ENCODE measurements around the gene PCDH7. TPM values are rescaled to one million over a fixed set of nuclear protein-coding genes. Genes with fewer than 3 reads are reported as not detected.
A peak's percentile ranks its signal among the peaks of the same experiment; 100 is the strongest.

PCDH7 gene, protein sequence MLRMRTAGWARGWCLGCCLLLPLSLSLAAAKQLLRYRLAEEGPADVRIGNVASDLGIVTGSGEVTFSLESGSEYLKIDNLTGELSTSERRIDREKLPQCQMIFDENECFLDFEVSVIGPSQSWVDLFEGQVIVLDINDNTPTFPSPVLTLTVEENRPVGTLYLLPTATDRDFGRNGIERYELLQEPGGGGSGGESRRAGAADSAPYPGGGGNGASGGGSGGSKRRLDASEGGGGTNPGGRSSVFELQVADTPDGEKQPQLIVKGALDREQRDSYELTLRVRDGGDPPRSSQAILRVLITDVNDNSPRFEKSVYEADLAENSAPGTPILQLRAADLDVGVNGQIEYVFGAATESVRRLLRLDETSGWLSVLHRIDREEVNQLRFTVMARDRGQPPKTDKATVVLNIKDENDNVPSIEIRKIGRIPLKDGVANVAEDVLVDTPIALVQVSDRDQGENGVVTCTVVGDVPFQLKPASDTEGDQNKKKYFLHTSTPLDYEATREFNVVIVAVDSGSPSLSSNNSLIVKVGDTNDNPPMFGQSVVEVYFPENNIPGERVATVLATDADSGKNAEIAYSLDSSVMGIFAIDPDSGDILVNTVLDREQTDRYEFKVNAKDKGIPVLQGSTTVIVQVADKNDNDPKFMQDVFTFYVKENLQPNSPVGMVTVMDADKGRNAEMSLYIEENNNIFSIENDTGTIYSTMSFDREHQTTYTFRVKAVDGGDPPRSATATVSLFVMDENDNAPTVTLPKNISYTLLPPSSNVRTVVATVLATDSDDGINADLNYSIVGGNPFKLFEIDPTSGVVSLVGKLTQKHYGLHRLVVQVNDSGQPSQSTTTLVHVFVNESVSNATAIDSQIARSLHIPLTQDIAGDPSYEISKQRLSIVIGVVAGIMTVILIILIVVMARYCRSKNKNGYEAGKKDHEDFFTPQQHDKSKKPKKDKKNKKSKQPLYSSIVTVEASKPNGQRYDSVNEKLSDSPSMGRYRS (N-terminal part only)
- polyA plus RNA-seq (2012; ENCODE audit: missing spikeins): not detected

- TF ChIP-seq POLR2A (IDR thresholded peaks at IDR 0.05; ENCODE audit: low read depth, low read length): no peak
- TF ChIP-seq POLR2AphosphoS5 (IDR thresholded peaks at IDR 0.05; ENCODE audit: low read depth, low read length): no peak
- TF ChIP-seq TAF1 (IDR thresholded peaks at IDR 0.05; ENCODE audit: borderline replicate concordance, low read depth, low read length): no peak
- DNase-seq (ENCODE audit: insufficient read length) (peak; percentile 3), FAIRE-seq (no peak)
Observed at GRCh38 chr4:30720021-30720660, at the start of gene PCDH7. TSS of gene PCDH7 (plus strand) at chr4:30720369. CDS start at chr4:30721423, 1,054 bp downstream.

DNA sequence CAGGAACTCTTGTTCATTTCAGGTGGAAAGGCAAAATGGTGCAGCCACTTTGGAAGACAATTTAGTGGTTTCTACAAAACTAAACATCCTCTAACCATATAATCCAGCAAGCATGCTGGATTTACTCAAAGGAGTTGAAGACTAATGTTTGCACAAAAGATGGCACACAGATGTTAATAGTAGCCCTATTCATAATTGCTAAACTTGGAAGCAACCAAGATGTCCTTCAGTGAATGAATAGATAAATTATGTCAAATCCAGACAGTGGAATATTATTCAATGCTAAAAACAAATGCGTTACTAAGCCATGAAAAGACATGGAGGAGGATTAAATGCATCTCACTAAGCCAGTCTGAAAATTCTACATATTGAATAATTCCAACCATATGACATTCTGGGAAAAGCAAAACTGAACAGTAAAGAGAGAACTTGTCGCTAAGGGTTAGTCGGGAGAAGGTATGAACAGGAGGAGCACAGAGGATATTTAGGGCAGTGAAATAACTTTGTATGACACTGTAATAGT is 48.2 kb upstream of the PCDH7 start:
- DNase-seq (ENCODE audit: insufficient read length) (no peak), FAIRE-seq (no peak)
- TF ChIP-seq TAF1 (IDR thresholded peaks at IDR 0.05; ENCODE audit: borderline replicate concordance, low read depth, low read length) (no peak), POLR2AphosphoS5 (IDR thresholded peaks at IDR 0.05; ENCODE audit: low read depth, low read length) (no peak), POLR2A (IDR thresholded peaks at IDR 0.05; ENCODE audit: low read depth, low read length) (no peak)

DNA sequence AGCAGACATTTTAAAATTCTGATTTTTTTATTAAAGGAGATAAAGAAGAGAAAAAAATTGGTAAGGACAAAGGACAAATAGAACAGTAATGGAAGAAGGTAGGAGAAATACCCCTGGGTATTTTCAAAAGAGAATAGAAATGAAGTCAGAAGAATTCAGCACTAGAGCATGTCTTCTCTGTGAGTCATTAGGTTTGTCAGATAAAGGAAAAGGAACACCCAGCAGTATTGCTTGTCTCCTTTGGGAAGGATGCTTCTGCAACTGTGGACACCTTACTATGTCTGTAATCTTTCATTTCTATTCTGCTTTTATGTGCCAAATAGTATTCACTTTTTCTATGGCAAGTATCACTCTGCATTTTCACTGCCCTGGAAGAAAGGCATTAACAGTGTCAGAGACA is 24.0 kb upstream of the PCDH7 start:
- TF ChIP-seq POLR2AphosphoS5 (IDR thresholded peaks at IDR 0.05; ENCODE audit: low read depth, low read length) (no peak), POLR2A (IDR thresholded peaks at IDR 0.05; ENCODE audit: low read depth, low read length) (no peak), TAF1 (IDR thresholded peaks at IDR 0.05; ENCODE audit: borderline replicate concordance, low read depth, low read length) (no peak)
- no peak for FAIRE-seq
- no peak for DNase-seq (ENCODE audit: insufficient read length)

DNA sequence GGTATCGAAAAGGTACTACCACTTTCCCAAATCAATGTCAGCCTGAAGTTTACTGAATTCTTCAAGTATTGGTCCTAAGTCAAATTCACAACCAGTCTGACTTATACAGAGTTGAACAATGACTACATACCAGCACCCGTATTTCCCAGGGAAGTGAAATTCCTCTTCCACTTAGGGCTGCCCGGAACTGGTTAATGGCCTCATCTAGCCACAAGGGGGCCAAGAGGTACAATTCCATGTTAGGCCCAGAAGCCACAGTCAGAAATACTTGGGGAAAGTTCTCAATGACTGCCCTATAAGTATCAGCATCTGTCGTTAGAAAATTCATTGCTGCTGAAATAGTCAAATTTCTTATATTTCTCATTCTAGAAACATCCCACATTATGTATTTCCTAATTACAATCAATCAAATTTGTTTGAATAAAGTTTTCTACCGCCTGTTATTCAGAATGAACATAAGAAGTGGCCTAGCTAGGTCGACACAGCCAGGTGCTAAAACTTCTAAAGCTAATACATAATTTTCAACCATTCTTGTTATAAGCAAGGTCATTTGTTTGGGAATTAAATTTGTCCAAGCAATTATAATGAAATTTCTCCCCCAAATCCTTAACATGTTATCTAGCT is 5.6 kb upstream of the PCDH7 start:
- DNase-seq (ENCODE audit: insufficient read length) (no peak), FAIRE-seq (no peak)
- TF ChIP-seq POLR2A (IDR thresholded peaks at IDR 0.05; ENCODE audit: low read depth, low read length) (no peak), TAF1 (IDR thresholded peaks at IDR 0.05; ENCODE audit: borderline replicate concordance, low read depth, low read length) (no peak), POLR2AphosphoS5 (IDR thresholded peaks at IDR 0.05; ENCODE audit: low read depth, low read length) (no peak)

DNA sequence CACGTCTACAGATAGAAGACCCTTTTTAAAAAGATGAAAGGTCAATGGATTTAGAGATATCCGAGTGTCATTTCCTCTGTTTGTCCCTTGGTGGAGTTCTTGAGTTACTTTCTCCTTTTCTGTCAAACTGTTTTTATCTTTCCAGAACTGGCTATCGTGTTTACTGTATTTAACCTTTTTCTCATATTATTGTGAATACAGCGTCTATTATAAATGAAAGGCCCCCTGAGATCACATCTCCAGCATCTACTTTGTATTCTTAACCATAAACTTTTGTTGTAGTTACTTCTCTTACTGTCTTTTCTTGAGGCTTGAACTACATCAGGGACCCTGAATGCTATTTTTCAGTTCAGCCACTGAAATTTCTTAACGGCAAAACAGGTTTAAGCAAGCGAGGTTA is 4.0 kb upstream of the PCDH7 start:
- DNase-seq (ENCODE audit: insufficient read length) (no peak), FAIRE-seq (peak; percentile 14)
- TF ChIP-seq TAF1 (IDR thresholded peaks at IDR 0.05; ENCODE audit: borderline replicate concordance, low read depth, low read length) (no peak), POLR2AphosphoS5 (IDR thresholded peaks at IDR 0.05; ENCODE audit: low read depth, low read length) (no peak), POLR2A (IDR thresholded peaks at IDR 0.05; ENCODE audit: low read depth, low read length) (no peak)

- FAIRE-seq: no peak
- DNase-seq (ENCODE audit: insufficient read length): no peak
- TF ChIP-seq POLR2AphosphoS5 (IDR thresholded peaks at IDR 0.05; ENCODE audit: low read depth, low read length): no peak
- TF ChIP-seq TAF1 (IDR thresholded peaks at IDR 0.05; ENCODE audit: borderline replicate concordance, low read depth, low read length): no peak
Observed at GRCh38 chr4:30716681-30717207, 3.4 kb upstream of the PCDH7 start.

DNA sequence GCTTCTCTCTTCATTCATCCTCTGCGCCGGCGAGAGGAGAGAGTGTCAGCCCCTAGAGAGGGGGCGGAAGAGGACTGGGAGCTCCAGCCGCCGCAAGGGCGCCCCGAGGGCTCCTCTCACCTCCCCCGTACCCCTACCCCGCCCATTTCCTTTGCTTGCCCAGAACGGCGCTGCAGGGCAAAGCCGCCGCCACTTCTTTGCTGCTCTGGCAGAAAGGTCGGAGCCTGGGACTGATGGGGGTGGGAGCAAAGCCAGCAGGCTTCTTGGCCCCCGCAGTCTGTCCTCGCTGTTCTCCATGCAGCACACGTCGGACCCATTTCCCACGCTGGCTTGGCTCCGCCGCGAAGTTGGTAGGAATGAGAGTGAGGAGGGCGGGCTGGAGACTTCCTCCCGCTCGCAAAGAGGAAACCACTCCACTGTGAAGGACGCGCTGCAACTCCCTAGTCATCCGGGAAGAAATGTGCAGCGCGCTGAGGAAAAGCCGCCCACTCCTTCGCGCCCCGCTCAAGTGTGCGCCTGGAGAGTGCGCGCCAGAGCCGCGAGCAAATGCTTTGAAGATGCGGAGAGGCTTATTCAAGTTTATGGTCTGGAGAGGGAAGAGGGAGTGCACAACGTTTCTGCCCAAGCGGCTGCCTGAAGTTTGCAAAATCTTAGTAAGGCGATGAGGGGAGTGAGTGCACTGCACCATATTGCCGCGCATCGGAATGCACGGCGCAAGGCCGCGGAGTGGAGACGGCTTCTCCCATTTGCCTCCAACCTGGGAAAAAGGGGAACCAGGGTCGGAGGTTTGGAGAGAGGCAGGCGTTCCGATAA is 2.8 kb upstream of the PCDH7 start:
- FAIRE-seq (no peak), DNase-seq (ENCODE audit: insufficient read length) (peak; percentile 19)
- TF ChIP-seq POLR2AphosphoS5 (IDR thresholded peaks at IDR 0.05; ENCODE audit: low read depth, low read length) (no peak), TAF1 (IDR thresholded peaks at IDR 0.05; ENCODE audit: borderline replicate concordance, low read depth, low read length) (no peak), POLR2A (IDR thresholded peaks at IDR 0.05; ENCODE audit: low read depth, low read length) (no peak)

GRCh38 chr4:30718021-30718542 is 2.1 kb upstream of the PCDH7 start:
- TF ChIP-seq TAF1 (IDR thresholded peaks at IDR 0.05; ENCODE audit: borderline replicate concordance, low read depth, low read length) (no peak), POLR2A (IDR thresholded peaks at IDR 0.05; ENCODE audit: low read depth, low read length) (no peak), POLR2AphosphoS5 (IDR thresholded peaks at IDR 0.05; ENCODE audit: low read depth, low read length) (no peak)
- no peak for FAIRE-seq
- peak; percentile 8 for DNase-seq (ENCODE audit: insufficient read length)

GRCh38 chr4:30718641-30719453 is 1.3 kb upstream of the PCDH7 start:
- DNase-seq (ENCODE audit: insufficient read length) (peak; percentile 1), FAIRE-seq (no peak)
- no peak for TF ChIP-seq POLR2AphosphoS5 (IDR thresholded peaks at IDR 0.05; ENCODE audit: low read depth, low read length)
- TF ChIP-seq TAF1 (IDR thresholded peaks at IDR 0.05; ENCODE audit: borderline replicate concordance, low read depth, low read length): no peak
- no peak for TF ChIP-seq POLR2A (IDR thresholded peaks at IDR 0.05; ENCODE audit: low read depth, low read length)

Measured in GM12892 (cell line).